Breast epithelium (tissue), 4 donors: ENCODE measurements around the gene FLNC. TPM values are rescaled to one million over a fixed set of nuclear protein-coding genes. Genes with fewer than 3 reads are reported as not detected.

Experiments used
- DNase-seq, 2 donors: peaks; one replicate each; pipeline ENCODE4 v3.0.0-alpha.2; 2019; ENCODE audit warnings: low spot score in 2 of 2
- H3K27ac ChIP-seq, 2 donors: fragments of 200-600 bp; sonication (generic) in 1 of 2; one replicate each; pipeline ENCODE4 v1.5.1; 2016 to 2019; ENCODE audit warnings: mild to moderate bottlenecking in 1 of 2
- H3K27me3 ChIP-seq, 2 donors: fragments of 200-600 bp; sonication (generic) in 1 of 2; one replicate each; pipeline versions ENCODE4 v1.5.1 to v1.6.0; 2017 to 2019; ENCODE audit warnings: control low read depth in 1 of 2, mild to moderate bottlenecking in 1 of 2
- H3K36me3 ChIP-seq: fragments of 200-600 bp; one replicate; pipeline ENCODE4 v1.5.1; 2019
- H3K4me1 ChIP-seq, 2 donors: fragments of 200-600 bp; sonication (generic); one replicate each; pipeline ENCODE4 v1.5.1; 2016 to 2019; ENCODE audit warnings: control low read depth in 1 of 2
- H3K4me3 ChIP-seq, 3 donors: fragments of 200-600 bp; sonication (generic); 1 replicate in 2 of 3; 2 replicates in 1 of 3; pipeline ENCODE4 v1.5.1; 2016 to 2019; ENCODE audit warnings: mild to moderate bottlenecking in 3 of 3, moderate library complexity in 2 of 3
- H3K9me3 ChIP-seq, 2 donors: fragments of 200-600 bp; sonication (generic) in 1 of 2; one replicate each; pipeline ENCODE4 v1.5.1; 2016 to 2019; ENCODE audit warnings: control low read depth in 1 of 2
- CTCF ChIP-seq, 3 donors: fragments of 450-650 bp; IDR thresholded peaks; one replicate each; pipeline ENCODE4 v1.5.1; 2016 to 2017; ENCODE audit warnings: antibody characterized with exemption in 3 of 3, mild to moderate bottlenecking in 3 of 3, moderate library complexity in 3 of 3
- POLR2A ChIP-seq: fragments of 450-650 bp; IDR thresholded peaks from one replicate; pipeline ENCODE4 v1.6.1; 2016; ENCODE audit warnings: antibody characterized with exemption, mild to moderate bottlenecking, moderate library complexity
- POLR2AphosphoS5 ChIP-seq, 3 donors: sonication (generic); formaldehyde crosslinking; IDR thresholded peaks; one replicate each; pipeline ENCODE4 v1.6.1; 2017; ENCODE audit warnings: antibody characterized with exemption in 3 of 3
- intact Hi-C: fragments of 100-400 bp; cut with DNase I; formaldehyde crosslinking; loops from one replicate; pipeline ENCODE4 v1.15.1; 2023; ENCODE audit warnings: low total_unique reads
- total RNA-seq, 3 donors: library from RNA; depleted of rRNA; stranded (reverse); fragments of >200 nt; gene quantifications; one replicate each; pipeline ENCODE4 v1.1.0, GENCODE V29; 2016

The FLNC gene
- total RNA-seq, 3 donors from 2014 or later, result 5.1 to 7.5 (median 6.0) TPM

- DNase-seq, result no peak
- Histone ChIP-seq H3K27me3 (no peaks in the 10 kb centered on the region), H3K27ac (no peak overlapping the region), H3K9me3 (no peaks in the 10 kb centered on the region), H3K36me3 (no peaks in the 10 kb centered on the region), H3K4me1 (no peaks in the 10 kb centered on the region), H3K4me3 (no peak overlapping the region)
- TF ChIP-seq POLR2AphosphoS5 (IDR thresholded peaks at IDR 0.05) (no peak), CTCF (IDR thresholded peaks at IDR 0.05) (no peak), POLR2A (no peak)
- intact Hi-C loops, result no loop called here
These were observed 55.4 kb downstream of the FLNC start for GRCh38 chr7:128885370-128886187.

- no peaks in the 10 kb centered on the region for H3K4me1 ChIP-seq
- no peaks in the 10 kb centered on the region for H3K36me3 ChIP-seq
- TF ChIP-seq POLR2AphosphoS5 (IDR thresholded peaks at IDR 0.05), result no peak
- TF ChIP-seq POLR2A, result no peak
- TF ChIP-seq CTCF (IDR thresholded peaks at IDR 0.05), result no peak
- intact Hi-C loops, result no loop called here
- peaks cover 0 to 4% of the 10 kb centered on the region in 2 donors for H3K27me3 ChIP-seq
- H3K4me3 ChIP-seq, result no peak overlapping the region
- H3K27ac ChIP-seq, result no peak overlapping the region
- no peak for DNase-seq
- H3K9me3 ChIP-seq, result no peaks in the 10 kb centered on the region
These were observed 56.4 kb downstream of the FLNC start for GRCh38 chr7:128886391-128887168.

- Histone ChIP-seq H3K27ac (no peak overlapping the region), H3K4me1 (no peaks in the 10 kb centered on the region), H3K36me3 (no peaks in the 10 kb centered on the region), H3K4me3 (no peak overlapping the region), H3K9me3 (no peaks in the 10 kb centered on the region), H3K27me3 (peaks cover 0 to 4% of the 10 kb centered on the region in 2 donors)
- TF ChIP-seq POLR2A, result no peak
- no peak for TF ChIP-seq POLR2AphosphoS5 (IDR thresholded peaks at IDR 0.05)
- TF ChIP-seq CTCF (IDR thresholded peaks at IDR 0.05), result no peak
- DNase-seq, result no peak
- intact Hi-C loops, result no loop called here
These were observed 57.2 kb downstream of the FLNC start for GRCh38 chr7:128887169-128888038.

- intact Hi-C loops, result no loop called here
- Histone ChIP-seq H3K4me1 (no peaks in the 10 kb centered on the region), H3K36me3 (no peaks in the 10 kb centered on the region), H3K27me3 (peaks cover 0 to 4% of the 10 kb centered on the region in 2 donors), H3K27ac (no peak overlapping the region), H3K9me3 (no peaks in the 10 kb centered on the region), H3K4me3 (no peak overlapping the region)
- DNase-seq, result no peak
- TF ChIP-seq POLR2A, result no peak
- no peak for TF ChIP-seq POLR2AphosphoS5 (IDR thresholded peaks at IDR 0.05)
- TF ChIP-seq CTCF (IDR thresholded peaks at IDR 0.05), result no peak
These were observed 58.0 kb downstream of the FLNC start for GRCh38 chr7:128888039-128888755.
